IMR-90 (cell line): ENCODE data around the gene INTU. TPM values are rescaled to one million over a fixed set of nuclear protein-coding genes. Genes with fewer than 3 reads are reported as not detected.

ENCODE experiments used
- ATAC-seq: fragments of 200-7000 bp; cut with Tn5 transposase; 2 replicates; pipeline ENCODE4 v1.9.1; 2020; ENCODE audit warnings: low read depth, mild to moderate bottlenecking, moderate library complexity
- BruUV-seq: library from RNA; stranded (reverse); fragments of 400-500 nt; replicated peaks from 2 replicates; lab custom pipeline; 2021; lab: Mats Ljungman, UMichigan
- CTCF ChIA-PET: fragments of 300-600 bp; formaldehyde crosslinking; extraction: SDS; loops from one replicate; lab custom pipeline; 2021; ENCODE audit warnings: antibody characterized with exemption; lab: Yijun Ruan, JAX
- POLR2A ChIA-PET: fragments of 300-600 bp; sonication (Branson Sonifier 250); formaldehyde crosslinking; loops from one replicate; lab custom pipeline; 2022; ENCODE audit warnings: antibody characterized with exemption; ENCODE audit not compliant: unreplicated experiment; lab: Charles Lee
- DNase-seq: peaks from one replicate; pipeline ENCODE4 v3.0.0; 2013
- H2AFZ ChIP-seq: replicated peaks from 2 replicates; pipeline ENCODE3; 2013; ENCODE audit warnings: low read length, mild to moderate bottlenecking; ENCODE audit not compliant: poor library complexity
- H2AK5ac ChIP-seq: 2 replicates; pipeline ENCODE4 v1.6.1; 2013; ENCODE audit warnings: low read depth, low read length, inconsistent platforms
- H2AK9ac ChIP-seq: replicated peaks from 2 replicates; pipeline ENCODE3; 2013; ENCODE audit warnings: mild to moderate bottlenecking, low read depth, low read length, moderate library complexity; ENCODE audit not compliant: poor library complexity
- H2BK120ac ChIP-seq: 2 replicates; pipeline ENCODE4 v1.6.1; 2013; ENCODE audit warnings: low read depth, low read length, inconsistent platforms
- H2BK15ac ChIP-seq: 3 replicates; pipeline ENCODE4 v1.6.1; 2013; ENCODE audit warnings: low read depth, low read length, inconsistent platforms
- H2BK20ac ChIP-seq: 2 replicates; pipeline ENCODE4 v1.6.1; 2013; ENCODE audit warnings: low read depth, mild to moderate bottlenecking, inconsistent platforms, low read length, moderate library complexity
- H2BK5ac ChIP-seq: 2 replicates; pipeline ENCODE4 v1.6.1; 2013; ENCODE audit warnings: mild to moderate bottlenecking, low read depth, low read length, inconsistent platforms; ENCODE audit not compliant: poor library complexity, severe bottlenecking
- H3K14ac ChIP-seq: replicated peaks from 2 replicates; pipeline ENCODE4 v1.6.1; 2013; ENCODE audit warnings: low read depth, low read length, inconsistent platforms
- H3K18ac ChIP-seq: 2 replicates; pipeline ENCODE4 v1.6.1; 2013; ENCODE audit warnings: low read depth, low read length, control low read depth
- H3K23ac ChIP-seq: 2 replicates; pipeline ENCODE4 v1.6.1; 2013; ENCODE audit warnings: low read depth, low read length, inconsistent platforms
- H3K27ac ChIP-seq: 2 replicates; pipeline ENCODE4 v1.5.1; 2013; ENCODE audit warnings: mild to moderate bottlenecking, control low read depth, low read length; ENCODE audit not compliant: insufficient read depth
- H3K27me3 ChIP-seq: 2 replicates; pipeline ENCODE4 v1.6.1; 2013; ENCODE audit warnings: low read length; ENCODE audit not compliant: control insufficient read depth, insufficient read depth
- H3K36me3 ChIP-seq: 2 replicates; pipeline ENCODE4 v1.6.1; 2013; ENCODE audit warnings: low read length, mixed read lengths; ENCODE audit not compliant: control insufficient read depth, insufficient read depth
- H3K4ac ChIP-seq: 2 replicates; pipeline ENCODE4 v1.6.1; 2013; ENCODE audit warnings: low read depth, low read length, inconsistent platforms
- H3K4me1 ChIP-seq: 2 replicates; pipeline ENCODE4 v1.6.1; 2013; ENCODE audit warnings: low read length, mixed read lengths; ENCODE audit not compliant: control insufficient read depth, insufficient read depth
- H3K4me2 ChIP-seq: 2 replicates; pipeline ENCODE4 v1.6.1; 2013; ENCODE audit warnings: low read depth, mild to moderate bottlenecking, control low read depth, low read length, moderate library complexity
- H3K4me3 ChIP-seq: 2 replicates; pipeline ENCODE4 v1.5.1; 2013; ENCODE audit warnings: low read depth, mild to moderate bottlenecking, control low read depth, low read length, moderate library complexity; ENCODE audit not compliant: insufficient read depth
- H3K56ac ChIP-seq: 2 replicates; pipeline ENCODE4 v1.6.1; 2013; ENCODE audit warnings: low read length, inconsistent platforms; ENCODE audit not compliant: insufficient read depth; ENCODE audit errors: extremely low read depth
- H3K79me1 ChIP-seq, 2 experiments: 2 replicates each; pipeline ENCODE4 v1.6.1; 2013; ENCODE audit warnings: low read length in 2 of 2, inconsistent platforms in 1 of 2, low read depth in 1 of 2
- H3K9ac ChIP-seq: 2 replicates; pipeline ENCODE4 v1.6.1; 2013; ENCODE audit warnings: low read depth, low read length, control low read depth
- H3K9me1 ChIP-seq: 2 replicates; pipeline ENCODE4 v1.6.1; 2013; ENCODE audit warnings: low read length, inconsistent platforms; ENCODE audit not compliant: insufficient read depth
- H3K9me3 ChIP-seq: 2 replicates; pipeline ENCODE4 v1.6.1; 2013; ENCODE audit warnings: low read length; ENCODE audit not compliant: control insufficient read depth, insufficient read depth
- H4K20me1 ChIP-seq: 2 replicates; pipeline ENCODE4 v1.6.1; 2013; ENCODE audit warnings: low read length, inconsistent platforms; ENCODE audit not compliant: insufficient read depth
- H4K5ac ChIP-seq: 2 replicates; pipeline ENCODE4 v1.6.1; 2013; ENCODE audit warnings: mild to moderate bottlenecking, low read depth, low read length, control low read depth
- H4K8ac ChIP-seq, 2 experiments: 2 replicates each; pipeline ENCODE4 v1.6.1; 2013; ENCODE audit warnings: low read depth in 2 of 2, low read length in 2 of 2, control low read depth in 1 of 2, inconsistent platforms in 1 of 2
- H4K91ac ChIP-seq: 2 replicates; pipeline ENCODE4 v1.6.1; 2013; ENCODE audit warnings: low read depth, low read length, inconsistent platforms; ENCODE audit not compliant: insufficient read depth
- CEBPB ChIP-seq: IDR thresholded peaks from 2 replicates; pipeline ENCODE4 v1.6.1; 2012; ENCODE audit warnings: low read depth, low read length, improper control_type of control experiment
- ELK1 ChIP-seq: fragments of 150-350 bp; IDR thresholded peaks from 2 replicates; pipeline ENCODE4 v1.6.1; 2016; ENCODE audit warnings: low read depth, mild to moderate bottlenecking, low read length, moderate library complexity, borderline replicate concordance
- MAFK ChIP-seq: IDR thresholded peaks from 2 replicates; pipeline ENCODE4 v1.6.1; 2012; ENCODE audit warnings: low read depth, low read length, improper control_type of control experiment
- WGBS, 2 experiments: methylation state at CpG; one replicate each; pipeline versions ENCODE4 v1.1.5 to v1.1.7; 2013; ENCODE audit warnings: missing lambda C conversion rate in 2 of 2; ENCODE audit not compliant: insufficient read length in 1 of 2; ENCODE audit errors: extremely low coverage in 2 of 2; 5-methylcytosine and 5-hydroxymethylcytosine counted together
- dilution Hi-C: fragments of 300-500 bp; cut with HindIII; formaldehyde crosslinking; loops from one replicate; pipeline ENCODE4 v1.14.3; 2018; ENCODE audit warnings: low sequenced_read_pairs; ENCODE audit not compliant: unreplicated experiment
- in situ Hi-C: fragments of 300-500 bp; cut with MboI; formaldehyde crosslinking; loops from 3 replicates; pipeline ENCODE4 v1.14.3; 2019; ENCODE audit warnings: low sequenced_read_pairs, inconsistent platforms, mixed read lengths
- intact Hi-C: fragments of 100-400 bp; cut with micrococcal nuclease; formaldehyde crosslinking; loops from 2 replicates; pipeline ENCODE4 v1.10.0; 2022
- polyA plus RNA-seq, 3 experiments: library from polyadenylated mRNA; depleted of rRNA; stranded (reverse); fragments of >200 nt; gene quantifications; 2 replicates each; pipeline ENCODE4 v1.2.3, GENCODE V29; 2012; ENCODE audit warnings: low replicate concordance in 1 of 3
- total RNA-seq: library from RNA; depleted of rRNA; stranded (reverse); fragments of >200 nt; gene quantifications from 2 replicates; pipeline ENCODE4 v1.2.3, GENCODE V29; 2012
- TF ChIP-seq, protein P1 (sequence below): conservative IDR thresholded peaks from 2 replicates; pipeline ENCODE4 v1.5.1; 2012; ENCODE audit warnings: mild to moderate bottlenecking, low read depth, low read length, improper control_type of control experiment

Gene INTU
- total and polyA plus RNA-seq, 2 of the 4 experiments (the other 2 are of a cell fraction), result 6.5 to 10.8 TPM

- no peak overlapping the region for H3K23ac ChIP-seq
- intact Hi-C loops, result loop anchor here (5.0 kb wide), 1 partner anchor 414 kb away; no protein-coding TSS in a partner anchor
- dilution Hi-C loops, result no loop called here
These were observed 31.7 kb upstream of the INTU start for GRCh38 chr4:127601029-127601428.

More at GRCh38 chr4:127601029-127601428, 31.7 kb upstream of the INTU start:
- no peak overlapping the region for H2BK20ac ChIP-seq
- H3K79me1 ChIP-seq, result no peaks in the 10 kb centered on the region
- no peak overlapping the region for H3K18ac ChIP-seq
- H3K56ac ChIP-seq, result no peak overlapping the region
- H3K36me3 ChIP-seq, result no peaks in the 10 kb centered on the region
- H3K4ac ChIP-seq, result no peak overlapping the region
- no peak overlapping the region for H2AK9ac ChIP-seq
- no peak overlapping the region for H2AFZ ChIP-seq
- no peak for TF ChIP-seq MAFK
- TF ChIP-seq, protein P1, sequence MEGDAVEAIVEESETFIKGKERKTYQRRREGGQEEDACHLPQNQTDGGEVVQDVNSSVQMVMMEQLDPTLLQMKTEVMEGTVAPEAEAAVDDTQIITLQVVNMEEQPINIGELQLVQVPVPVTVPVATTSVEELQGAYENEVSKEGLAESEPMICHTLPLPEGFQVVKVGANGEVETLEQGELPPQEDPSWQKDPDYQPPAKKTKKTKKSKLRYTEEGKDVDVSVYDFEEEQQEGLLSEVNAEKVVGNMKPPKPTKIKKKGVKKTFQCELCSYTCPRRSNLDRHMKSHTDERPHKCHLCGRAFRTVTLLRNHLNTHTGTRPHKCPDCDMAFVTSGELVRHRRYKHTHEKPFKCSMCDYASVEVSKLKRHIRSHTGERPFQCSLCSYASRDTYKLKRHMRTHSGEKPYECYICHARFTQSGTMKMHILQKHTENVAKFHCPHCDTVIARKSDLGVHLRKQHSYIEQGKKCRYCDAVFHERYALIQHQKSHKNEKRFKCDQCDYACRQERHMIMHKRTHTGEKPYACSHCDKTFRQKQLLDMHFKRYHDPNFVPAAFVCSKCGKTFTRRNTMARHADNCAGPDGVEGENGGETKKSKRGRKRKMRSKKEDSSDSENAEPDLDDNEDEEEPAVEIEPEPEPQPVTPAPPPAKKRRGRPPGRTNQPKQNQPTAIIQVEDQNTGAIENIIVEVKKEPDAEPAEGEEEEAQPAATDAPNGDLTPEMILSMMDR, result peak; percentile 39
- TF ChIP-seq ELK1, result no peak
- peak; percentile 79 for TF ChIP-seq CEBPB
- ATAC-seq (0 out of 2 replicates have a peak, but pooled peaks have one; percentile 27), DNase-seq (peak; percentile 43)
- H4K5ac ChIP-seq, result no peak overlapping the region
- CTCF ChIA-PET, result interaction anchor here (1.2 kb wide), 2 partner anchors 131 to 132 kb away, joined by 3 read pairs; no protein-coding TSS in a partner anchor
- no peak overlapping the region for H2BK5ac ChIP-seq
- H3K4me2 ChIP-seq, result no peak overlapping the region
- H3K27me3 ChIP-seq, result peaks cover 5% of the 10 kb centered on the region
- in situ Hi-C loops, result loop anchor here (5.0 to 25.0 kb wide), 2 partner anchors 89 to 131 kb away; partner anchors contain the start of gene SLC25A31
- no peak overlapping the region for H3K14ac ChIP-seq
- H4K20me1 ChIP-seq, result no peaks in the 10 kb centered on the region
- POLR2A ChIA-PET, result no interaction called here
- WGBS, 2 experiments, result no CpG with 5 or more reads among the region's 1 CpG
- no TSS peak for BruUV-seq
- H4K91ac ChIP-seq, result no peak overlapping the region
- H3K9me3 ChIP-seq, result no peaks in the 10 kb centered on the region
- no peak overlapping the region for H2AK5ac ChIP-seq
- H3K9me1 ChIP-seq, result no peaks in the 10 kb centered on the region
- no peaks in the 10 kb centered on the region for H3K4me1 ChIP-seq
- no peak overlapping the region for H3K9ac ChIP-seq
- H2BK15ac ChIP-seq, result no peak overlapping the region
- H3K4me3 ChIP-seq, result no peak overlapping the region
- H4K8ac ChIP-seq, result no peak overlapping the region
- H2BK120ac ChIP-seq, result no peak overlapping the region
- no peak overlapping the region for H3K27ac ChIP-seq
